ENCODE measurements around the gene MMAB.

DNA sequence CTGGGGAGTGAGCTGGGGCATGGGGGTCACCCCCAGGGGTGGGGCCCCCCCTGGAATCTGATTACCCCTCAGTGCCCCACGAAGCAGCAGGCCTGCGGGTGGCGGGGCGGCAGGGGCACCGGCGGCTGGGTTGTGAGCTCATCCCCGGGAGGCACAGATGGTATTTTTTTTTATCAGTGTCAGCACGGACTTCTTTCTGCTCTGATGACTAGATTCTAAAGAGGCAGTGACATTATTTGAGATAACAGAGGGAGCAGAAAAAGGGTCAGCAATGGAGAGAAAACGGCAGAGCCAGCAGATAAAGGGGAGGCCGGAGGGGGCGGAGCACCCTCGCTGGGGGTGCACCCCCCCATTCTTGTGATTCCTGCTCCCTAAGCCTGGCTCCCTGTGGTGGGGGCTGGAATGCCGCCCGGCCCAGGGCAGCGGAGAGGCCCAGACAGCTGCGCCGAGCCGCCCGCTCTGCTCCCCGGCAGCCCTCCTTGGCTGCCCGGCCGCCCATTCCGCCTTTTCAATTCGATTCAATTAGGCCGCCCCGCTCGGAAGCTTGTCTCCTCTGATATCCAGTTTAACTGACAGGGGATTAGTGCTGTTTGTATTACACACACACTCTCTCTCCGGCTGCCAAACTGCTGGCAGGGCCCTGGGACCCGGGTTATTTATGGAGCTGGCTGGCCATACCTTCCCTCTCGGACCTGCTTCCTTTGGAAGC lies 33.2 kb upstream of the MMAB start:
- TF ChIP-seq FOXK2 (IDR thresholded peaks at IDR 0.05) (no peak), TARDBP (CRISPR knock-in tag; IDR thresholded peaks at IDR 0.05) (no peak), RAD21 (CRISPR knock-in tag; IDR thresholded peaks at IDR 0.05) (no peak), ZNF660 (CRISPR knock-in tag; IDR thresholded peaks at IDR 0.05; ENCODE audit: borderline replicate concordance, low read depth) (no peak), POLR2AphosphoS5 (IDR thresholded peaks at IDR 0.05; ENCODE audit: low read depth, low read length) (no peak), JUNB (CRISPR knock-in tag; IDR thresholded peaks at IDR 0.05; ENCODE audit: borderline replicate concordance) (no peak), RBFOX2 (IDR thresholded peaks at IDR 0.05; ENCODE audit: low read depth, low read length) (no peak)
- TF ChIP-seq, protein P1, sequence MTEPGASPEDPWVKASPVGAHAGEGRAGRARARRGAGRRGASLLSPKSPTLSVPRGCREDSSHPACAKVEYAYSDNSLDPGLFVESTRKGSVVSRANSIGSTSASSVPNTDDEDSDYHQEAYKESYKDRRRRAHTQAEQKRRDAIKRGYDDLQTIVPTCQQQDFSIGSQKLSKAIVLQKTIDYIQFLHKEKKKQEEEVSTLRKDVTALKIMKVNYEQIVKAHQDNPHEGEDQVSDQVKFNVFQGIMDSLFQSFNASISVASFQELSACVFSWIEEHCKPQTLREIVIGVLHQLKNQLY (CRISPR knock-in tag; IDR thresholded peaks at IDR 0.05), result no peak

All from HepG2 (cell line).